Ishikawa (cell line): Measurements from ENCODE around the gene SRPK2.

Experiments used
- CEBPB ChIP-seq: IDR thresholded peaks from 2 replicates; pipeline ENCODE4 v1.6.1; 2012
- EP300 ChIP-seq: IDR thresholded peaks from 2 replicates; pipeline ENCODE4 v1.6.1; 2012; ENCODE audit warnings: borderline replicate concordance
- RAD21 ChIP-seq: IDR thresholded peaks from 2 replicates; pipeline ENCODE4 v1.6.1; 2012; ENCODE audit warnings: low read depth
- TAF1 ChIP-seq: IDR thresholded peaks from 2 replicates; pipeline ENCODE4 v1.6.1; 2012; ENCODE audit warnings: low read depth, mild to moderate bottlenecking
- USF1 ChIP-seq: IDR thresholded peaks from 2 replicates; pipeline ENCODE4 v1.6.1; 2012
- YY1 ChIP-seq: IDR thresholded peaks from 2 replicates; pipeline ENCODE4 v1.6.1; 2012; ENCODE audit warnings: low read depth

GRCh38 chr7:105352018-105352612, 36.6 kb downstream of the SRPK2 start:
- TF ChIP-seq CEBPB (no peak), RAD21 (no peak), TAF1 (no peak), EP300 (no peak), YY1 (no peak), USF1 (no peak)
